Endothelial cell of umbilical vein (primary cell): ENCODE data around the gene ANKRD60. TPM values are rescaled to one million over a fixed set of nuclear protein-coding genes. Genes with fewer than 3 reads are reported as not detected.

Experiments
- BruUV-seq: library from RNA; stranded (reverse); fragments of 400-500 nt; replicated peaks from 2 replicates; lab custom pipeline; 2021; lab: Mats Ljungman, UMichigan
- CTCF ChIA-PET: fragments of 300-600, 350-600 bp; sonication (Branson Sonifier 250); formaldehyde crosslinking; loops from one replicate; lab custom pipeline; 2021; ENCODE audit warnings: antibody characterized with exemption, inconsistent platforms; lab: Charles Lee
- POLR2A ChIA-PET: fragments of 300-600, 350-600 bp; sonication (Branson Sonifier 250); formaldehyde crosslinking; loops from one replicate; lab custom pipeline; 2021; ENCODE audit warnings: antibody characterized with exemption, inconsistent platforms; lab: Charles Lee
- DNase-seq: peaks from one replicate; pipeline ENCODE4 v3.0.0-alpha.2; 2011; ENCODE audit warnings: low read depth, low spot score
- FAIRE-seq: peaks from 2 replicates; lab custom pipeline; 2011; peaks lifted over from hg19 to GRCh38; lab: Jason Lieb, UNC
- H2AFZ ChIP-seq: 2 replicates; pipeline ENCODE4 v1.6.0; 2012; ENCODE audit warnings: low read depth, low read length, control low read depth, inconsistent platforms
- H3K27ac ChIP-seq: 2 replicates; pipeline ENCODE4 v1.5.1; 2011; ENCODE audit warnings: low read depth, mild to moderate bottlenecking, control low read depth, low read length, moderate library complexity; ENCODE audit not compliant: insufficient read depth
- H3K27me3 ChIP-seq, 2 experiments: 2 replicates each; pipeline versions ENCODE4 v1.6.0 to v1.6.1; 2011; ENCODE audit warnings: low read length in 2 of 2, mixed read lengths in 1 of 2; ENCODE audit not compliant: control insufficient read depth in 2 of 2, insufficient read depth in 2 of 2
- H3K36me3 ChIP-seq, 2 experiments: 2 replicates in 1 of 2; 3 replicates in 1 of 2; pipeline ENCODE4 v1.5.1; 2011; ENCODE audit warnings: low read length in 2 of 2, mild to moderate bottlenecking in 1 of 2, moderate library complexity in 1 of 2; ENCODE audit not compliant: control insufficient read depth in 2 of 2, insufficient read depth in 2 of 2; ENCODE audit errors: extremely low read depth in 1 of 2
- H3K4me1 ChIP-seq: 3 replicates; pipeline ENCODE4 v1.5.1; 2011; ENCODE audit warnings: mild to moderate bottlenecking, low read length; ENCODE audit not compliant: control insufficient read depth, insufficient read depth; ENCODE audit errors: extremely low read depth
- H3K4me2 ChIP-seq: 2 replicates; pipeline ENCODE4 v1.6.1; 2011; ENCODE audit warnings: low read length, control low read depth, mixed read lengths; ENCODE audit not compliant: insufficient read depth
- H3K4me3 ChIP-seq, 3 experiments: fragments of 200-600 bp in 1 of 3; sonication (generic), shearing (Covaris generic) in 1 of 3; replicated peaks in 1 of 3; 2 replicates each; pipeline ENCODE4 v1.5.1; 2011 to 2016; ENCODE audit warnings: control low read depth in 3 of 3, low read length in 3 of 3, mild to moderate bottlenecking in 2 of 3, inconsistent platforms in 1 of 3, low read depth in 1 of 3, moderate library complexity in 1 of 3; ENCODE audit not compliant: insufficient read depth in 1 of 3
- H3K79me2 ChIP-seq: 2 replicates; pipeline ENCODE4 v1.6.0; 2012; ENCODE audit warnings: low read length, inconsistent platforms; ENCODE audit not compliant: control insufficient read depth, insufficient read depth
- H3K9ac ChIP-seq: replicated peaks from 2 replicates; pipeline ENCODE3; 2011; ENCODE audit warnings: low read length, control low read depth; ENCODE audit not compliant: insufficient read depth; ENCODE audit errors: extremely low read depth
- H3K9me1 ChIP-seq: replicated peaks from 3 replicates; pipeline ENCODE4 v1.6.0; 2011; ENCODE audit warnings: mild to moderate bottlenecking, low read length; ENCODE audit not compliant: control insufficient read depth, insufficient read depth; ENCODE audit errors: extremely low read depth
- H3K9me3 ChIP-seq: replicated peaks from 2 replicates; pipeline ENCODE4 v1.5.1; 2012; ENCODE audit warnings: low read length, inconsistent platforms; ENCODE audit not compliant: control insufficient read depth, insufficient read depth
- H4K20me1 ChIP-seq: replicated peaks from 2 replicates; pipeline ENCODE3; 2011; ENCODE audit warnings: mild to moderate bottlenecking, low read length; ENCODE audit not compliant: control insufficient read depth, insufficient read depth; ENCODE audit errors: extremely low read depth
- EZH2 ChIP-seq: IDR thresholded peaks from 2 replicates; pipeline ENCODE4 v1.6.1; 2012; ENCODE audit warnings: borderline replicate concordance, low read depth, mild to moderate bottlenecking, moderate library complexity, low read length, inconsistent platforms; ENCODE audit not compliant: severe bottlenecking
- FOS ChIP-seq: IDR thresholded peaks from 2 replicates; pipeline ENCODE4 v1.6.1; 2011; ENCODE audit warnings: mild to moderate bottlenecking, low read length, moderate library complexity, borderline replicate concordance; ENCODE audit not compliant: insufficient read depth
- GATA2 ChIP-seq: IDR thresholded peaks from 2 replicates; pipeline ENCODE4 v1.7.0; 2011; ENCODE audit warnings: low read depth, mild to moderate bottlenecking, moderate library complexity, mixed read lengths, low read length; ENCODE audit not compliant: insufficient read length, insufficient read depth
- JUN ChIP-seq: IDR thresholded peaks from 2 replicates; pipeline ENCODE4 v1.6.1; 2011; ENCODE audit warnings: borderline replicate concordance, low read depth; ENCODE audit not compliant: insufficient read length, insufficient read depth
- MYC ChIP-seq: IDR thresholded peaks from one replicate; pipeline ENCODE4 v1.6.1; 2011; ENCODE audit warnings: mild to moderate bottlenecking, low read depth, low read length
- POLR2A ChIP-seq: IDR thresholded peaks from 2 replicates; pipeline ENCODE4 v1.6.1; 2012; ENCODE audit warnings: low read depth, mild to moderate bottlenecking, control low read depth, low read length
- POLR2AphosphoS5 ChIP-seq: IDR thresholded peaks from 2 replicates; pipeline ENCODE4 v1.6.1; 2012; ENCODE audit warnings: low read depth, mild to moderate bottlenecking, control low read depth, low read length, moderate library complexity; ENCODE audit not compliant: insufficient read depth
- dilution Hi-C: fragments of 300-500 bp; cut with MboI; formaldehyde crosslinking; loops from one replicate; pipeline ENCODE4 v1.15.0; 2019; ENCODE audit warnings: low sequenced_read_pairs; ENCODE audit not compliant: extremely low pct_ligation_motif_present
- intact Hi-C: fragments of 100-400 bp; cut with micrococcal nuclease; formaldehyde crosslinking; loops from one replicate; pipeline ENCODE4 v1.10.0; 2022
- polyA plus RNA-seq, 4 experiments: library from polyadenylated mRNA; depleted of rRNA in 3 of 4; stranded (reverse) in 3 of 4; unstranded in 1 of 4; fragments of >200 nt; gene quantifications; 2 replicates each; pipeline versions ENCODE4 v1.2.1 to v1.2.3, GENCODE V29; 2011 to 2012; ENCODE audit warnings: missing spikeins in 1 of 4
- total RNA-seq: library from RNA; stranded (reverse); gene quantifications from 2 replicates; pipeline ENCODE4 v1.2.3, GENCODE V29; 2021
- TF ChIP-seq, protein P1 (sequence below), 2 donors: IDR thresholded peaks; 1 replicate in 1 of 2; 2 replicates in 1 of 2; pipeline ENCODE4 v1.5.1; 2011; ENCODE audit warnings: low read length in 2 of 2, mild to moderate bottlenecking in 2 of 2, moderate library complexity in 2 of 2, control low read depth in 1 of 2, inconsistent platforms in 1 of 2, low read depth in 1 of 2; ENCODE audit not compliant: insufficient read depth in 1 of 2; ENCODE audit errors: extremely low read depth in 1 of 2
- TF ChIP-seq, protein P2 (sequence below): IDR thresholded peaks from 2 replicates; pipeline ENCODE4 v1.6.1; 2011; ENCODE audit not compliant: insufficient read depth, insufficient read length

Gene ANKRD60
- total and polyA plus RNA-seq, 2 donors (not counting 3 experiments of a cell fraction or from before 2014, with no cell fraction given) = not detected

DNA sequence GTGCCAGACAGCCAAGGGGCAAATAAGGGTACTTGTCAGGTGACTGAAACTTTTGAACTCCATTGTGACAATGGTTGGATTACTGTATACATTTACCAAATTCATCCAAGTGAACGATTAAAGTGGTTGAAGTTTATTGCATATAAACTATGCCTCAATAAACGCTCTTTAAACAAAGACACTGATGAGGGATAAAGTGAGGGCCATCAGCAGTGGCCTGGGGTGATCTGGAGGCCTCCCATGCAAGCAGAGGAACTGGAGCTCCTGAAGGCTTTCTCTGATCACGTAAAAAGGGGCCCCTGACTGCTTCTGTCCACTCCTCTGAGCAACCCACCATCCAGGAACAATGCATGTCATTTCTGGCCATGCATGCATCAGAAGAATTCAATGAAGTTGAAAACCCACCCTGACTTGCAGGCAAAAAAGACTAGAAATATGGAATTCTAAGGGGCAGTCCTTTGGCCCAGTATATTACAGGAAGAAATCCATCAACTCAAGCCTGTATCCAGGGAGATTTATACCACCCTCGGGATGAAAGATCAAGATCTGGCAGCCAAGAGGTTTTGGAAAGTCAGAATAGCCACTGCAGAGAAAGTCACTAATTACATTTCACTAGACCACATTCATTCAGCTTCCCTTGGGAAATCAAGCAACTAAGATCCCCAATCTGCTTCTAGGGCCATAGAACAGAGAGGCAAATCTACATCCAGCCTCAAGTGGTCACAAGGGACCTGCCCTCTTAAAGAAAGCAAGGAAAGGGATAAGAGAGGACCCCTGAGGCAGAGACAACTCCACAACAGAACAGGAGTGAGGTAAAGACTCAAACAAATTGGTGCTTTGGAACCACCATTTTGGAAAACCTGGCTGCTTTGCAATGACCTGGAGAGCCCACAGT, 49.4 kb upstream of the ANKRD60 start:
- Histone ChIP-seq H3K4me2 (no peak overlapping the region), H3K27ac (no peak overlapping the region), H3K4me1 (no peaks in the 10 kb centered on the region), H3K9ac (no peak overlapping the region), H3K9me3 (no peaks in the 10 kb centered on the region), H3K27me3 (no peaks in the 10 kb centered on the region), H2AFZ (no peak overlapping the region), H4K20me1 (no peaks in the 10 kb centered on the region), H3K36me3 (no peaks in the 10 kb centered on the region), H3K9me1 (no peaks in the 10 kb centered on the region), H3K4me3 (no peak overlapping the region), H3K79me2 (peaks cover 15% of the 10 kb centered on the region)
- FAIRE-seq (no peak), DNase-seq (no peak)
- POLR2A ChIA-PET = no interaction called here
- intact Hi-C loops (no loop called here), dilution Hi-C loops (no loop called here)
- CTCF ChIA-PET = interaction anchor here (1.1 kb wide), 1 partner anchor 12 kb away, joined by 3 read pairs; no protein-coding TSS in a partner anchor
- TF ChIP-seq, protein P1, sequence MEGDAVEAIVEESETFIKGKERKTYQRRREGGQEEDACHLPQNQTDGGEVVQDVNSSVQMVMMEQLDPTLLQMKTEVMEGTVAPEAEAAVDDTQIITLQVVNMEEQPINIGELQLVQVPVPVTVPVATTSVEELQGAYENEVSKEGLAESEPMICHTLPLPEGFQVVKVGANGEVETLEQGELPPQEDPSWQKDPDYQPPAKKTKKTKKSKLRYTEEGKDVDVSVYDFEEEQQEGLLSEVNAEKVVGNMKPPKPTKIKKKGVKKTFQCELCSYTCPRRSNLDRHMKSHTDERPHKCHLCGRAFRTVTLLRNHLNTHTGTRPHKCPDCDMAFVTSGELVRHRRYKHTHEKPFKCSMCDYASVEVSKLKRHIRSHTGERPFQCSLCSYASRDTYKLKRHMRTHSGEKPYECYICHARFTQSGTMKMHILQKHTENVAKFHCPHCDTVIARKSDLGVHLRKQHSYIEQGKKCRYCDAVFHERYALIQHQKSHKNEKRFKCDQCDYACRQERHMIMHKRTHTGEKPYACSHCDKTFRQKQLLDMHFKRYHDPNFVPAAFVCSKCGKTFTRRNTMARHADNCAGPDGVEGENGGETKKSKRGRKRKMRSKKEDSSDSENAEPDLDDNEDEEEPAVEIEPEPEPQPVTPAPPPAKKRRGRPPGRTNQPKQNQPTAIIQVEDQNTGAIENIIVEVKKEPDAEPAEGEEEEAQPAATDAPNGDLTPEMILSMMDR (IDR thresholded peaks at IDR 0.05; ENCODE audit: extremely low read depth in 1 of 2, insufficient read depth in 1 of 2, low read depth in 1 of 2, low read length in 2 of 2) = no peak
- TF ChIP-seq MYC = no peak
- TF ChIP-seq, protein P2, sequence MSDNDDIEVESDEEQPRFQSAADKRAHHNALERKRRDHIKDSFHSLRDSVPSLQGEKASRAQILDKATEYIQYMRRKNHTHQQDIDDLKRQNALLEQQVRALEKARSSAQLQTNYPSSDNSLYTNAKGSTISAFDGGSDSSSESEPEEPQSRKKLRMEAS = no peak
- TF ChIP-seq FOS = no peak
- no peak for TF ChIP-seq JUN
- TF ChIP-seq POLR2AphosphoS5 = no peak
- no peak for TF ChIP-seq POLR2A
- TF ChIP-seq GATA2 = no peak
- no peak for TF ChIP-seq EZH2
- no TSS peak for BruUV-seq
